Karpas-422 (cell line): ENCODE results near the gene NOS1AP. TPM values are rescaled to one million over a fixed set of nuclear protein-coding genes. Genes with fewer than 3 reads are reported as not detected.
"Not testable (repeated sequence)": the region's sequence is repeated elsewhere in the genome, so short reads cannot be mapped to it uniquely, and the experiment has no call there.

Source experiments
- DNase-seq: peaks from one replicate; pipeline ENCODE4 v3.0.0-alpha.2; 2015
- H2AFZ ChIP-seq: fragments of 200-600 bp; sonication (generic); 2 replicates; pipeline ENCODE4 v1.6.1; 2014; ENCODE audit warnings: antibody characterized with exemption, low read length, mixed read lengths
- H3K27ac ChIP-seq: fragments of 200-600 bp; sonication (generic); 2 replicates; pipeline ENCODE4 v1.5.1; 2014; ENCODE audit warnings: mild to moderate bottlenecking, low read length, moderate library complexity
- H3K27me3 ChIP-seq: fragments of 200-600 bp; sonication (generic); 2 replicates; pipeline ENCODE4 v1.6.1; 2014; ENCODE audit warnings: low read length, mixed read lengths
- H3K36me3 ChIP-seq: fragments of 200-600 bp; sonication (generic); 2 replicates; pipeline ENCODE4 v1.6.1; 2014; ENCODE audit warnings: low read length, mixed read lengths; ENCODE audit not compliant: insufficient read depth
- H3K4me1 ChIP-seq: fragments of 200-600 bp; sonication (generic); 2 replicates; pipeline ENCODE4 v1.6.1; 2014; ENCODE audit warnings: mild to moderate bottlenecking, low read length, mixed read lengths
- H3K4me2 ChIP-seq: fragments of 200-600 bp; sonication (generic); 2 replicates; pipeline ENCODE4 v1.6.1; 2014; ENCODE audit warnings: low read length, low read depth, mild to moderate bottlenecking; ENCODE audit not compliant: poor library complexity, severe bottlenecking
- H3K4me3 ChIP-seq: fragments of 200-600 bp; sonication (generic); 2 replicates; pipeline ENCODE4 v1.5.1; 2014; ENCODE audit warnings: mild to moderate bottlenecking, antibody characterized with exemption, low read length, mixed read lengths
- H3K79me2 ChIP-seq: fragments of 200-600 bp; sonication (generic); 2 replicates; pipeline ENCODE4 v1.6.1; 2014; ENCODE audit warnings: mild to moderate bottlenecking, low read length, mixed read lengths
- H3K9ac ChIP-seq: fragments of 200-600 bp; sonication (generic); 2 replicates; pipeline ENCODE4 v1.6.0; 2014; ENCODE audit warnings: low read length
- H3K9me2 ChIP-seq: fragments of 200-600 bp; sonication (generic), shearing (Covaris generic); replicated peaks from 2 replicates; pipeline ENCODE4 v1.6.0; 2014; ENCODE audit warnings: mild to moderate bottlenecking, low read length, moderate library complexity; ENCODE audit not compliant: insufficient read depth
- H3K9me3 ChIP-seq: fragments of 300-700, 200-600 bp; sonication (generic); 2 replicates; pipeline ENCODE4 v1.6.1; 2014; ENCODE audit warnings: low read length, mixed read lengths
- H4K20me1 ChIP-seq: fragments of 200-600 bp; sonication (generic); 2 replicates; pipeline ENCODE4 v1.6.1; 2014; ENCODE audit warnings: mild to moderate bottlenecking, antibody characterized with exemption, low read length, low read depth; ENCODE audit not compliant: insufficient read depth
- total RNA-seq: library from RNA; depleted of rRNA; stranded (reverse); fragments of >200 nt; shearing (Covaris generic); gene quantifications from 2 replicates; pipeline ENCODE4 v1.2.3, GENCODE V29; 2014; ENCODE audit warnings: low replicate concordance

The NOS1AP gene
- total RNA-seq, 1 experiment from 2014 or later: not detected

GRCh38 chr1:162351874-162352273, 282.4 kb downstream of the NOS1AP start:
- H2AFZ ChIP-seq, H3K4me1 ChIP-seq, H3K9me2 ChIP-seq, H3K27me3 ChIP-seq, DNase-seq, H3K4me2 ChIP-seq, H3K36me3 ChIP-seq, H3K79me2 ChIP-seq, H4K20me1 ChIP-seq, H3K27ac ChIP-seq, H3K9ac ChIP-seq, H3K4me3 ChIP-seq, H3K9me3 ChIP-seq: not testable (repeated sequence)

GRCh38 chr1:162353078-162353477, 283.6 kb downstream of the NOS1AP start:
- H3K27me3 ChIP-seq: no peaks in the 10 kb centered on the region
- no peaks in the 10 kb centered on the region for H4K20me1 ChIP-seq
- H3K4me2 ChIP-seq: no peak overlapping the region
- no peaks in the 10 kb centered on the region for H3K9me2 ChIP-seq
- no peak overlapping the region for H3K27ac ChIP-seq
- H3K36me3 ChIP-seq: no peaks in the 10 kb centered on the region
- no peak overlapping the region for H3K4me3 ChIP-seq
- H2AFZ ChIP-seq: no peak overlapping the region
- DNase-seq: no peak
- H3K9ac ChIP-seq: no peak overlapping the region
- H3K4me1 ChIP-seq: no peaks in the 10 kb centered on the region
- no peaks in the 10 kb centered on the region for H3K9me3 ChIP-seq
- H3K79me2 ChIP-seq: no peaks in the 10 kb centered on the region

GRCh38 chr1:162353702-162354101, 284.2 kb downstream of the NOS1AP start:
- H3K4me3 ChIP-seq: no peak overlapping the region
- no peaks in the 10 kb centered on the region for H3K4me1 ChIP-seq
- DNase-seq: no peak
- no peaks in the 10 kb centered on the region for H3K79me2 ChIP-seq
- H3K4me2 ChIP-seq: no peak overlapping the region
- no peaks in the 10 kb centered on the region for H4K20me1 ChIP-seq
- H3K27me3 ChIP-seq: no peaks in the 10 kb centered on the region
- H3K9me3 ChIP-seq: no peaks in the 10 kb centered on the region
- no peaks in the 10 kb centered on the region for H3K36me3 ChIP-seq
- H3K27ac ChIP-seq: no peak overlapping the region
- H2AFZ ChIP-seq: no peak overlapping the region
- no peak overlapping the region for H3K9ac ChIP-seq
- H3K9me2 ChIP-seq: no peaks in the 10 kb centered on the region

- no peaks in the 10 kb centered on the region for H3K79me2 ChIP-seq
- no peaks in the 10 kb centered on the region for H3K4me1 ChIP-seq
- DNase-seq: peak; percentile 90
- no peak overlapping the region for H3K27ac ChIP-seq
- no peaks in the 10 kb centered on the region for H3K9me3 ChIP-seq
- H3K9ac ChIP-seq: no peak overlapping the region
- no peaks in the 10 kb centered on the region for H3K36me3 ChIP-seq
- H4K20me1 ChIP-seq: no peaks in the 10 kb centered on the region
- H3K4me2 ChIP-seq: no peak overlapping the region
- H3K27me3 ChIP-seq: no peaks in the 10 kb centered on the region
- H3K9me2 ChIP-seq: no peaks in the 10 kb centered on the region
- H3K4me3 ChIP-seq: no peak overlapping the region
- no peak overlapping the region for H2AFZ ChIP-seq
Measured at GRCh38 chr1:162357681-162358266, 288.3 kb downstream of the NOS1AP start.

- H4K20me1 ChIP-seq: no peaks in the 10 kb centered on the region
- H3K36me3 ChIP-seq: no peaks in the 10 kb centered on the region
- H2AFZ ChIP-seq: no peak overlapping the region
- no peaks in the 10 kb centered on the region for H3K9me2 ChIP-seq
- H3K9ac ChIP-seq: no peak overlapping the region
- H3K27ac ChIP-seq: no peak overlapping the region
- DNase-seq: no peak
- no peak overlapping the region for H3K4me3 ChIP-seq
- no peaks in the 10 kb centered on the region for H3K4me1 ChIP-seq
- H3K9me3 ChIP-seq: no peaks in the 10 kb centered on the region
- no peak overlapping the region for H3K4me2 ChIP-seq
- H3K27me3 ChIP-seq: no peaks in the 10 kb centered on the region
- no peaks in the 10 kb centered on the region for H3K79me2 ChIP-seq
Measured at GRCh38 chr1:162358928-162359327, 289.4 kb downstream of the NOS1AP start.

GRCh38 chr1:162359523-162360236, 290.2 kb downstream of the NOS1AP start:
- H3K9me3 ChIP-seq: no peaks in the 10 kb centered on the region
- no peaks in the 10 kb centered on the region for H4K20me1 ChIP-seq
- H3K9me2 ChIP-seq: no peaks in the 10 kb centered on the region
- no peaks in the 10 kb centered on the region for H3K27me3 ChIP-seq
- H3K4me3 ChIP-seq: no peak overlapping the region
- no peak overlapping the region for H3K4me2 ChIP-seq
- no peak overlapping the region for H3K9ac ChIP-seq
- DNase-seq: no peak
- no peaks in the 10 kb centered on the region for H3K4me1 ChIP-seq
- no peak overlapping the region for H3K27ac ChIP-seq
- H3K36me3 ChIP-seq: no peaks in the 10 kb centered on the region
- no peaks in the 10 kb centered on the region for H3K79me2 ChIP-seq
- no peak overlapping the region for H2AFZ ChIP-seq

- no peak overlapping the region for H3K27ac ChIP-seq
- no peak overlapping the region for H3K9ac ChIP-seq
- no peaks in the 10 kb centered on the region for H3K36me3 ChIP-seq
- H3K9me2 ChIP-seq: no peaks in the 10 kb centered on the region
- H3K4me2 ChIP-seq: no peak overlapping the region
- H3K9me3 ChIP-seq: no peaks in the 10 kb centered on the region
- no peaks in the 10 kb centered on the region for H4K20me1 ChIP-seq
- H3K4me1 ChIP-seq: no peaks in the 10 kb centered on the region
- no peaks in the 10 kb centered on the region for H3K27me3 ChIP-seq
- no peak for DNase-seq
- no peak overlapping the region for H3K4me3 ChIP-seq
- no peak overlapping the region for H2AFZ ChIP-seq
- no peaks in the 10 kb centered on the region for H3K79me2 ChIP-seq
Measured at GRCh38 chr1:162360237-162360873, 290.9 kb downstream of the NOS1AP start.

GRCh38 chr1:162360874-162361260, 291.4 kb downstream of the NOS1AP start:
- H3K4me1 ChIP-seq: no peaks in the 10 kb centered on the region
- no peak for DNase-seq
- no peak overlapping the region for H3K4me3 ChIP-seq
- no peaks in the 10 kb centered on the region for H3K9me3 ChIP-seq
- H3K9me2 ChIP-seq: no peaks in the 10 kb centered on the region
- H4K20me1 ChIP-seq: no peaks in the 10 kb centered on the region
- H3K4me2 ChIP-seq: no peak overlapping the region
- H3K27me3 ChIP-seq: no peaks in the 10 kb centered on the region
- no peak overlapping the region for H2AFZ ChIP-seq
- H3K79me2 ChIP-seq: no peaks in the 10 kb centered on the region
- no peak overlapping the region for H3K27ac ChIP-seq
- no peak overlapping the region for H3K9ac ChIP-seq
- H3K36me3 ChIP-seq: no peaks in the 10 kb centered on the region
